Progenitor cell of endocrine pancreas (in vitro differentiated cells): Measurements from ENCODE around the gene PLCH1. TPM values are rescaled to one million over a fixed set of nuclear protein-coding genes. Genes with fewer than 3 reads are reported as not detected.

Experiments used
- DNase-seq: peaks from one replicate; pipeline ENCODE4 v3.0.0; 2021; ENCODE audit warnings: low spot score; ENCODE audit not compliant: unreplicated experiment
- H3K27ac Mint-ChIP-seq: 2 replicates; pipeline ENCODE4 v1.8.0; 2021; ENCODE audit warnings: mild to moderate bottlenecking, moderate library complexity, mixed read lengths
- H3K27me3 Mint-ChIP-seq: 2 replicates; pipeline ENCODE4 v1.8.0; 2021; ENCODE audit warnings: mixed read lengths
- H3K36me3 Mint-ChIP-seq: 2 replicates; pipeline ENCODE4 v1.8.0; 2022; ENCODE audit warnings: mixed read lengths; ENCODE audit not compliant: insufficient read depth
- H3K4me1 Mint-ChIP-seq: 2 replicates; pipeline ENCODE4 v1.8.0; 2021; ENCODE audit warnings: low read depth, mixed read lengths
- H3K4me3 Mint-ChIP-seq: 2 replicates; pipeline ENCODE4 v1.8.0; 2021; ENCODE audit warnings: low read depth, mild to moderate bottlenecking, moderate library complexity, mixed read lengths
- H3K9me3 Mint-ChIP-seq: 2 replicates; pipeline ENCODE4 v1.8.0; 2021; ENCODE audit warnings: low read depth, mixed read lengths
- total RNA-seq: library from RNA; stranded (reverse); gene quantifications from 2 replicates; pipeline ENCODE4 v1.2.1, GENCODE V29; 2021
- TF ChIP-seq, protein P1 (sequence below): fragments of 200-600 bp; sonication (generic); IDR thresholded peaks from one replicate; pipeline ENCODE4 v1.5.0; 2021; ENCODE audit warnings: antibody characterized with exemption, mild to moderate bottlenecking; ENCODE audit not compliant: unreplicated experiment

Gene PLCH1
- total RNA-seq, 1 donor from 2014 or later = 14.2 TPM

DNA sequence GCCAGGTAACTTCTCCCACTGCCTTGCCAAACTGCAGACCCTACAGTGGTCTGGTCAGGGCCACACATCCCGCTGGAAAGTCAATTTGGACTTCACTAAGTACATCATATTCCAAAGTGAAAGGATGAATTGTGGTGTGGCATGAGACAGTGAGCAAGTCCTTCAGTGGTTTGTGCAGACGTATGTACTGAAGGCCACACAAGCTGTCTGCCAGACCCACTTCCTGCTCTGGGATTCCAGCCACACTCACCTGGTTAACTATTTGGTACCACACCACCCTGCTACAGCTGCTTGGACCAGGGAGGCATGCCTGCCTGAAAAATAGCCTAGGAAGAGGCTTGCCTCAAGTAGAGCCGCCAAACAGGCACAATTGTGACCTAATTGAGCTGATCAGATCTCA lies 357.3 kb downstream of the PLCH1 start:
- no peak overlapping the region for H3K27ac Mint-ChIP-seq
- H3K9me3 Mint-ChIP-seq = no peaks in the 10 kb centered on the region
- H3K27me3 Mint-ChIP-seq = peaks cover 18% of the 10 kb centered on the region
- no peak overlapping the region for H3K4me3 Mint-ChIP-seq
- TF ChIP-seq, protein P1, sequence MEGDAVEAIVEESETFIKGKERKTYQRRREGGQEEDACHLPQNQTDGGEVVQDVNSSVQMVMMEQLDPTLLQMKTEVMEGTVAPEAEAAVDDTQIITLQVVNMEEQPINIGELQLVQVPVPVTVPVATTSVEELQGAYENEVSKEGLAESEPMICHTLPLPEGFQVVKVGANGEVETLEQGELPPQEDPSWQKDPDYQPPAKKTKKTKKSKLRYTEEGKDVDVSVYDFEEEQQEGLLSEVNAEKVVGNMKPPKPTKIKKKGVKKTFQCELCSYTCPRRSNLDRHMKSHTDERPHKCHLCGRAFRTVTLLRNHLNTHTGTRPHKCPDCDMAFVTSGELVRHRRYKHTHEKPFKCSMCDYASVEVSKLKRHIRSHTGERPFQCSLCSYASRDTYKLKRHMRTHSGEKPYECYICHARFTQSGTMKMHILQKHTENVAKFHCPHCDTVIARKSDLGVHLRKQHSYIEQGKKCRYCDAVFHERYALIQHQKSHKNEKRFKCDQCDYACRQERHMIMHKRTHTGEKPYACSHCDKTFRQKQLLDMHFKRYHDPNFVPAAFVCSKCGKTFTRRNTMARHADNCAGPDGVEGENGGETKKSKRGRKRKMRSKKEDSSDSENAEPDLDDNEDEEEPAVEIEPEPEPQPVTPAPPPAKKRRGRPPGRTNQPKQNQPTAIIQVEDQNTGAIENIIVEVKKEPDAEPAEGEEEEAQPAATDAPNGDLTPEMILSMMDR = no peak
- no peaks in the 10 kb centered on the region for H3K36me3 Mint-ChIP-seq
- H3K4me1 Mint-ChIP-seq = no peaks in the 10 kb centered on the region
- DNase-seq = no peak

DNA sequence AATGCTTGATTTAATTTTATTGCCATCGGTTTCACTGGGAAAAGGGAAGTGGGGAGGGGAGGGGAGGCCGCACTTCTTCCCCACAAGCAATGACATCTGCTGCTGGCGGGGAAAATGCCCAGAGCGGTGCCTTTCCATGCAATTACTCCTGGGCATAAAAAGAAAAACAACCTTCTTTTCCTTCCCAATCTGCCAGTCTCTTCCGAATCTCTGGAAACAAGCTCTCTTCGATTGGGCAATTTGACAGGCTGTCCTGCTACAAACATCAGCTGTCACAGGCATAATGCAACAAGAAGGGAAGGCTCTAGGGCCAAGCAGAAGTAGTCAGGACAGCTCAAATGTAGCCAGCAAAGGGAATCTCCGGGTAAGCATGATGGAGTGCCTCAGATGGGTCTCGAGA lies 358.0 kb downstream of the PLCH1 start:
- no peaks in the 10 kb centered on the region for H3K36me3 Mint-ChIP-seq
- H3K27me3 Mint-ChIP-seq = peaks cover 18% of the 10 kb centered on the region
- no peaks in the 10 kb centered on the region for H3K4me1 Mint-ChIP-seq
- no peak overlapping the region for H3K4me3 Mint-ChIP-seq
- DNase-seq = no peak
- TF ChIP-seq, protein P1 = no peak
- no peaks in the 10 kb centered on the region for H3K9me3 Mint-ChIP-seq
- H3K27ac Mint-ChIP-seq = no peak overlapping the region

DNA sequence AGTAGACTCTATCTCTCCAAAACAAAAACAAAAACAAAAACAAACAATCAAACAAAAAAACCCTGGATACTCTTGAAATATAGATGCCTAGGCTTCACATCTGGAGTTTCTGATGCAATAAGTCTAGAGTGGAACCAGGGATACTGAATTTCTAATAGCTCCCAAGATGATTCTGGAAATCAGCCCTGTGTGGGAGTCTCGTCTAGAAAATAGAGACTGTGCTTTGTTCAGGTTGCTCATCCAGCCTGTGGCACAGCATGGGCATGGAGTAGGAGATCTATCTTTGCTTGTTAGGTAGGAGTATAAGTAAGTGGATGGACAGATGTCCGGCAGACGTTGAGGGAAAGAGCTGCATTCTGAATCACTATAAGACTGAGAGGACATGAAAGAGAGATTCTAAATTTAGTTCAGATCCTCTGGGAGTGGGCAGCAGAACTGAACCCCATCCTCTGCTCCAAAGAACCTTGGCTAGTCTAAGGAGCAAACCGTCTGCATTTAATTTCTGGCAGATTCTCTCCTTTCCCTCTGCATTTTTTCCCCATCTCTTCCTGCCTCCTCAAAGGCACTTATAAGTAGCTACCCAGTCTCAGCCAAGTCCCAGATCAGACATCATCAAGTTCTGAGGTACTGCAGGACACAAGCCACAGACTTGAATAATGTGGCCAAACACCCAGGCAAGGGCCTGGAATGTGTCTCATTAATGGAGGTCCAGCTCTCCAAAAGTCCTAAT lies 358.8 kb downstream of the PLCH1 start:
- H3K27ac Mint-ChIP-seq = no peak overlapping the region
- H3K27me3 Mint-ChIP-seq = peaks cover 18% of the 10 kb centered on the region
- no peak for DNase-seq
- H3K9me3 Mint-ChIP-seq = no peaks in the 10 kb centered on the region
- H3K4me1 Mint-ChIP-seq = no peaks in the 10 kb centered on the region
- TF ChIP-seq, protein P1 = no peak
- H3K4me3 Mint-ChIP-seq = no peak overlapping the region
- H3K36me3 Mint-ChIP-seq = no peaks in the 10 kb centered on the region

DNA sequence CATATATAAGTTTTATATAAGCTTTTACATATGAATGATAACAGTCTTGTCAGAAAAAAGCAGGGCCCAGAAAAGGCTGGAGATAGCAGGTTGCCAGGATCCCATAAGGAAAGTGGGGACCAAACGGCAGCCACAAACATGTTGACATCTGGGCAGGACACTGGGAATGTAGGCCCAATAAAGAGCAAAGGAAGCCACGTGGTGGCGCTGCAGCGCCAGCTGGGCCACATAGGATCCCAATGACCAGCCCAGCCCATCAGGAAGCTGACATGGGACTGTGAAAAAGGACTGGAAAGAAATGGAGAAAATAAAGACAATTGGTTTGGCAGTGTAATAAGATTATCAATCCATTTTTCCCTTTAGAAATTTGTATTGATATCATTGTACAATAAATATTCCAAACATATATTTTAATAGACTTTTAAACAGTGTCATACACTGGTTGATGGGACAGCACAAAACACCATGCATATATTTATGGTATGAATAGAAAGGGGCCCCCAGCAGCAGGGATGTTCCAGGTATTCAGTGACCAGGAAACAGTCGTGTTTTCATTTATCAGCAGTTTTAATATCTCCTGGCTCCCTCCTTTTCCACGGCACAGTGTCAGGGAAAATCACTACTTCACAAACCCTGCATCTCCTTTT lies 362.4 kb downstream of the PLCH1 start:
- Mint-ChIP-seq H3K36me3 (no peaks in the 10 kb centered on the region), H3K27me3 (peaks cover 13% of the 10 kb centered on the region), H3K4me3 (no peak overlapping the region), H3K27ac (no peak overlapping the region), H3K9me3 (no peaks in the 10 kb centered on the region), H3K4me1 (no peaks in the 10 kb centered on the region)
- DNase-seq = peak; percentile 74
- TF ChIP-seq, protein P1 = peak; percentile 89

DNA sequence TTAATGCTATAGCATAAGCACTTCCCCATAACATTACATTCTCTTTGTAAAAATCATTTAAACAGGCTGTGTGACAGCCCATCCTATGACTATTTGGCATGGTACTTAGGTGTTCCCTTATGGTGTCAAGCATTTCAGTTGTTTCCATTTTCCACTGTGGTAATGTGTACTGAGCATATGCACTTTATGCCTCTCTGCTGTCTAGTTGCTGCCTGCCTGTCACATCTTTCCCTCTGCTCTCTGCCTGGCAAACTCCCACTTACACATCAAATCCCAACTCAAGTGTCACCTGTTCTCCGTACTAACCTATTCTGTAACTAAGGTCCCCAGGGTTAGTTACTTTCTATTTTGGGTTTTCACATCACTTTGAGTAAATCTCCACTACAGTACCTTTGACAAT lies 367.0 kb downstream of the PLCH1 start:
- Mint-ChIP-seq H3K9me3 (no peaks in the 10 kb centered on the region), H3K4me3 (no peak overlapping the region), H3K36me3 (no peaks in the 10 kb centered on the region), H3K27ac (no peak overlapping the region), H3K4me1 (no peaks in the 10 kb centered on the region), H3K27me3 (no peaks in the 10 kb centered on the region)
- DNase-seq = no peak
- TF ChIP-seq, protein P1 = no peak
